Stimulated activated naive CD8-positive, alpha-beta T cell treated with anti-CD3 and anti-CD28 coated beads, Interleukin-15, amount 100 ng/mL, for 72 hours (primary cell): ENCODE results near the gene IRF8.

Experiments
- ATAC-seq: fragments of 150-1000 bp; cut with Tn5 transposase; 2 replicates; pipeline ENCODE4 v1.10.0; 2021; ENCODE audit warnings: mild to moderate bottlenecking, moderate library complexity
- DNase-seq, 2 donors: peaks; one replicate each; pipeline ENCODE4 v3.0.0; 2021 to 2022
- H3K27ac Mint-ChIP-seq, 2 donors: one replicate each; pipeline ENCODE4 v1.8.0; 2022; ENCODE audit warnings: mild to moderate bottlenecking in 2 of 2, mixed read lengths in 2 of 2, moderate library complexity in 2 of 2
- H3K27me3 Mint-ChIP-seq: one replicate; pipeline ENCODE4 v1.8.0; 2022; ENCODE audit warnings: mixed read lengths
- H3K4me1 Mint-ChIP-seq: one replicate; pipeline ENCODE4 v1.8.0; 2022; ENCODE audit warnings: mild to moderate bottlenecking, mixed read lengths
- H3K4me3 Mint-ChIP-seq, 2 donors: one replicate each; pipeline ENCODE4 v1.8.0; 2022; ENCODE audit warnings: mild to moderate bottlenecking in 2 of 2, mixed read lengths in 2 of 2, moderate library complexity in 1 of 2
- H3K9me3 Mint-ChIP-seq, 2 donors: one replicate each; pipeline ENCODE4 v1.8.0; 2022; ENCODE audit warnings: mixed read lengths in 2 of 2

Gene IRF8

GRCh38 chr16:85960486-85961046 lies 61.6 kb downstream of the IRF8 start:
- no peaks in the 10 kb centered on the region for H3K9me3 Mint-ChIP-seq
- no peak for DNase-seq
- ATAC-seq, result no peak
- H3K4me3 Mint-ChIP-seq, result no peak overlapping the region
- no peak overlapping the region for H3K27ac Mint-ChIP-seq
- peaks cover 43% of the 10 kb centered on the region for H3K4me1 Mint-ChIP-seq
- no peaks in the 10 kb centered on the region for H3K27me3 Mint-ChIP-seq

GRCh38 chr16:85961988-85962915 lies 63.3 kb downstream of the IRF8 start:
- DNase-seq (no peak), ATAC-seq (no peak)
- Mint-ChIP-seq H3K4me3 (no peak overlapping the region), H3K27me3 (no peaks in the 10 kb centered on the region), H3K9me3 (peaks cover 0 to 7% of the 10 kb centered on the region in 2 donors), H3K27ac (no peak overlapping the region), H3K4me1 (peaks cover 31% of the 10 kb centered on the region)

GRCh38 chr16:85963753-85964285 lies 64.9 kb downstream of the IRF8 start:
- Mint-ChIP-seq H3K27me3 (no peaks in the 10 kb centered on the region), H3K27ac (no peak overlapping the region), H3K9me3 (peaks cover 0 to 8% of the 10 kb centered on the region in 2 donors), H3K4me1 (peaks cover 37% of the 10 kb centered on the region), H3K4me3 (no peak overlapping the region)
- DNase-seq, result no peak
- ATAC-seq, result no peak

GRCh38 chr16:85965125-85965524 lies 66.2 kb downstream of the IRF8 start:
- H3K27ac Mint-ChIP-seq, result no peak overlapping the region

GRCh38 chr16:85967111-85967510 lies 68.1 kb downstream of the IRF8 start:
- Mint-ChIP-seq H3K4me1 (peaks cover 56% of the 10 kb centered on the region), H3K4me3 (no peak overlapping the region), H3K9me3 (peaks cover 0 to 8% of the 10 kb centered on the region in 2 donors), H3K27me3 (no peaks in the 10 kb centered on the region), H3K27ac (no peak overlapping the region)
- DNase-seq (no peak), ATAC-seq (no peak)

More at GRCh38 chr16:85965125-85965524, 66.2 kb downstream of the IRF8 start:
- Mint-ChIP-seq H3K9me3 (peaks cover 0 to 8% of the 10 kb centered on the region in 2 donors), H3K4me3 (no peak overlapping the region), H3K4me1 (peaks cover 50% of the 10 kb centered on the region), H3K27me3 (no peaks in the 10 kb centered on the region)
- ATAC-seq (no peak), DNase-seq (no peak)

- no peak for DNase-seq
- ATAC-seq, result no peak
- peak overlapping the region; percentile 30 to 39 for H3K4me3 Mint-ChIP-seq
- peaks cover 53% of the 10 kb centered on the region for H3K4me1 Mint-ChIP-seq
- H3K27me3 Mint-ChIP-seq, result no peaks in the 10 kb centered on the region
- peaks cover 0 to 8% of the 10 kb centered on the region in 2 donors for H3K9me3 Mint-ChIP-seq
- peak overlapping the region in 1 of 2 donors; percentile 37 for H3K27ac Mint-ChIP-seq
Observed at GRCh38 chr16:85968041-85968920, 69.3 kb downstream of the IRF8 start.

GRCh38 chr16:85969159-85969558 lies 70.2 kb downstream of the IRF8 start:
- H3K27ac Mint-ChIP-seq, result peak overlapping the region; percentile 30 to 83
- peak overlapping the region; percentile 30 to 39 for H3K4me3 Mint-ChIP-seq
- H3K4me1 Mint-ChIP-seq, result peaks cover 53% of the 10 kb centered on the region
- no peaks in the 10 kb centered on the region for H3K27me3 Mint-ChIP-seq
- peaks cover 4 to 14% of the 10 kb centered on the region in 2 donors for H3K9me3 Mint-ChIP-seq
- ATAC-seq, result peak; percentile 66
- no peak for DNase-seq

- Mint-ChIP-seq H3K4me3 (peak overlapping the region; percentile 30 to 39), H3K9me3 (peaks cover 5 to 15% of the 10 kb centered on the region in 2 donors), H3K4me1 (peaks cover 54% of the 10 kb centered on the region), H3K27me3 (no peaks in the 10 kb centered on the region), H3K27ac (peak overlapping the region in 1 of 2 donors; percentile 83)
- ATAC-seq (no peak), DNase-seq (no peak)
Observed at GRCh38 chr16:85969591-85969990, 70.6 kb downstream of the IRF8 start.

GRCh38 chr16:85970016-85970733 lies 71.2 kb downstream of the IRF8 start:
- peak overlapping the region; percentile 18 to 42 for H3K27ac Mint-ChIP-seq
- H3K9me3 Mint-ChIP-seq, result peaks cover 5 to 15% of the 10 kb centered on the region in 2 donors
- H3K27me3 Mint-ChIP-seq, result no peaks in the 10 kb centered on the region
- DNase-seq (no peak), ATAC-seq (no peak)
- H3K4me3 Mint-ChIP-seq, result peak overlapping the region in 1 of 2 donors; percentile 21
- peaks cover 60% of the 10 kb centered on the region for H3K4me1 Mint-ChIP-seq

GRCh38 chr16:85970738-85971137 lies 71.8 kb downstream of the IRF8 start:
- Mint-ChIP-seq H3K27me3 (no peaks in the 10 kb centered on the region), H3K27ac (no peak overlapping the region), H3K4me3 (peak overlapping the region in 1 of 2 donors; percentile 21), H3K9me3 (peaks cover 5 to 15% of the 10 kb centered on the region in 2 donors), H3K4me1 (peaks cover 63% of the 10 kb centered on the region)
- DNase-seq, result no peak
- no peak for ATAC-seq
